ENCODE results near the gene MED1. TPM values are rescaled to one million over a fixed set of nuclear protein-coding genes. Genes with fewer than 3 reads are reported as not detected.

The MED1 gene
- total and polyA plus RNA-seq, 2 of the 4 experiments (the other 2 are of a cell fraction) = 16.9 to 24.2 TPM

GRCh38 chr17:39360537-39360936 lies 90.5 kb downstream of the MED1 start:
- H4K5ac ChIP-seq (ENCODE audit: low read depth, low read length) = no peak overlapping the region
- no peaks in the 10 kb centered on the region for H3K36me3 ChIP-seq (ENCODE audit: control insufficient read depth, insufficient read depth, low read length)
- intact Hi-C loops (cut with micrococcal nuclease) = no loop called here
- H2BK5ac ChIP-seq (ENCODE audit: low read depth, low read length, poor library complexity, severe bottlenecking) = no peak overlapping the region
- no peak overlapping the region for H3K4me3 ChIP-seq (ENCODE audit: insufficient read depth, low read depth, low read length)
- H3K23ac ChIP-seq (ENCODE audit: low read depth, low read length) = no peak overlapping the region
- peaks cover 22 to 26% of the 10 kb centered on the region in 2 experiments for H3K79me1 ChIP-seq (ENCODE audit: low read depth in 1 of 2, low read length in 2 of 2)
- H2AK9ac ChIP-seq (replicated peaks; ENCODE audit: low read depth, low read length, poor library complexity) = no peak overlapping the region
- no peak overlapping the region for H4K8ac ChIP-seq (ENCODE audit: low read depth in 2 of 2, low read length in 2 of 2)
- no TSS peak for BruUV-seq (replicated peaks)
- no peak overlapping the region for H2AFZ ChIP-seq (replicated peaks; ENCODE audit: low read length, poor library complexity)
- no peak overlapping the region for H3K56ac ChIP-seq (ENCODE audit: extremely low read depth, insufficient read depth, low read length)
- H3K27ac ChIP-seq (ENCODE audit: insufficient read depth, low read length) = no peak overlapping the region
- H3K27me3 ChIP-seq (ENCODE audit: control insufficient read depth, insufficient read depth, low read length) = no peaks in the 10 kb centered on the region
- 61% methylated on average over 2 of the region's 3 CpGs; no CpG with 5 or more reads in 1 of the 2 experiments for WGBS, 2 experiments (ENCODE audit: extremely low coverage in 2 of 2, insufficient read length in 1 of 2)
- dilution Hi-C loops (cut with HindIII; ENCODE audit: low sequenced_read_pairs, unreplicated experiment) = no loop called here
- no peak overlapping the region for H4K91ac ChIP-seq (ENCODE audit: insufficient read depth, low read depth, low read length)
- no peak overlapping the region for H3K4me2 ChIP-seq (ENCODE audit: low read depth, low read length)
- no peak overlapping the region for H2BK15ac ChIP-seq (ENCODE audit: low read depth, low read length)
- no peaks in the 10 kb centered on the region for H3K9me3 ChIP-seq (ENCODE audit: control insufficient read depth, insufficient read depth, low read length)
- H2BK20ac ChIP-seq (ENCODE audit: low read depth, low read length) = no peak overlapping the region
- in situ Hi-C loops (cut with MboI; ENCODE audit: low sequenced_read_pairs) = no loop called here
- no peak overlapping the region for H3K4ac ChIP-seq (ENCODE audit: low read depth, low read length)
- TF ChIP-seq RCOR1 (IDR thresholded peaks at IDR 0.05; ENCODE audit: insufficient replicate concordance, low read length) = no peak
- no peak for TF ChIP-seq NFE2L2 (IDR thresholded peaks at IDR 0.05; ENCODE audit: low read depth, low read length)
- no peak for TF ChIP-seq FOS (IDR thresholded peaks at IDR 0.05; ENCODE audit: low read depth, low read length)
- no peak for TF ChIP-seq SMC3 (IDR thresholded peaks at IDR 0.05; ENCODE audit: low read depth, low read length)
- no peak for TF ChIP-seq POLR2A (IDR thresholded peaks at IDR 0.05; ENCODE audit: low read depth, low read length)
- no peak for TF ChIP-seq BHLHE40 (IDR thresholded peaks at IDR 0.05; ENCODE audit: low read depth, low read length)
- no peak for TF ChIP-seq ELK1 (IDR thresholded peaks at IDR 0.05; ENCODE audit: borderline replicate concordance, low read depth, low read length)
- POLR2A ChIA-PET (ENCODE audit: unreplicated experiment) = no interaction called here
- peaks cover 3% of the 10 kb centered on the region for H3K4me1 ChIP-seq (ENCODE audit: control insufficient read depth, insufficient read depth, low read length)
- peaks cover 4% of the 10 kb centered on the region; the same call in 1 of the 2 replicates for H3K9me1 ChIP-seq (ENCODE audit: insufficient read depth, low read length)
- H3K14ac ChIP-seq (replicated peaks; ENCODE audit: low read depth, low read length) = no peak overlapping the region
- peaks cover 12% of the 10 kb centered on the region; the same call in 1 of the 2 replicates for H4K20me1 ChIP-seq (ENCODE audit: insufficient read depth, low read length)
- H3K18ac ChIP-seq (ENCODE audit: low read depth, low read length) = no peak overlapping the region
- CTCF ChIA-PET = no interaction called here
- no peak overlapping the region for H2AK5ac ChIP-seq (ENCODE audit: low read depth, low read length)
- H3K9ac ChIP-seq (ENCODE audit: low read depth, low read length) = no peak overlapping the region
- ATAC-seq (ENCODE audit: low read depth) = no peak
- H2BK120ac ChIP-seq (ENCODE audit: low read depth, low read length) = no peak overlapping the region
- no peak for DNase-seq
